Motor neuron (in vitro differentiated cells): ENCODE data around the gene UBR3. TPM values are rescaled to one million over a fixed set of nuclear protein-coding genes. Genes with fewer than 3 reads are reported as not detected.
A peak's percentile ranks its signal among the peaks of the same experiment; 100 is the strongest.
"Not testable (repeated sequence)": the region's sequence is repeated elsewhere in the genome, so short reads cannot be mapped to it uniquely, and the experiment has no call there.

Experiments
- ATAC-seq, 8 experiments: fragments of 200-7000 bp; cut with Tn5 transposase; replicated peaks in 6 of 8; 2 replicates each; pipeline ENCODE4 v1.8.0; 2021; ENCODE audit warnings: mild to moderate bottlenecking in 8 of 8, moderate library complexity in 8 of 8
- H3K27ac ChIP-seq, 2 donors: fragments of 250-450 bp; sonication (Bioruptor Pico); 2 replicates each; pipeline ENCODE4 v1.9.0; 2021; ENCODE audit warnings: antibody characterized with exemption in 2 of 2, mild to moderate bottlenecking in 2 of 2, moderate library complexity in 1 of 2
- H3K4me1 ChIP-seq, 2 donors: fragments of 250-450 bp; sonication (Bioruptor Pico); replicated peaks in 1 of 2; 2 replicates each; pipeline ENCODE4 v1.6.1; 2021; ENCODE audit warnings: antibody characterized with exemption in 2 of 2, mild to moderate bottlenecking in 2 of 2, moderate library complexity in 1 of 2
- H3K4me3 ChIP-seq, 5 donors: fragments of 250-450 bp; sonication (Bioruptor Pico); 2 replicates each; pipeline ENCODE4 v1.9.0; 2021; ENCODE audit warnings: antibody characterized with exemption in 5 of 5, mild to moderate bottlenecking in 5 of 5, moderate library complexity in 4 of 5
- WGBS, 10 experiments: fragments of 450-650 bp; shearing (Covaris generic); methylation state at CpG; one replicate each; pipeline ENCODE4 v1.0.0; 2022; 5-methylcytosine and 5-hydroxymethylcytosine counted together
- in situ Hi-C, 9 experiments: fragments of 400-800 bp; cut with MboI; loops; one replicate each; pipeline ENCODE4 v1.15.0; 2021; ENCODE audit warnings: low sequenced_read_pairs in 9 of 9, low pct_unique_long_range_greater_than_20kb in 2 of 9; ENCODE audit not compliant: unreplicated experiment in 9 of 9
- total RNA-seq, 8 experiments: library from RNA; unstranded; fragments of 300-600 nt; gene quantifications; 2 replicates each; pipeline versions ENCODE4 v1.2.3 to v1.2.4, GENCODE V29; 2022

The UBR3 gene
- total RNA-seq, 8 experiments from 2014 or later: 24.7 to 61.0 (median 33.2) TPM

DNA sequence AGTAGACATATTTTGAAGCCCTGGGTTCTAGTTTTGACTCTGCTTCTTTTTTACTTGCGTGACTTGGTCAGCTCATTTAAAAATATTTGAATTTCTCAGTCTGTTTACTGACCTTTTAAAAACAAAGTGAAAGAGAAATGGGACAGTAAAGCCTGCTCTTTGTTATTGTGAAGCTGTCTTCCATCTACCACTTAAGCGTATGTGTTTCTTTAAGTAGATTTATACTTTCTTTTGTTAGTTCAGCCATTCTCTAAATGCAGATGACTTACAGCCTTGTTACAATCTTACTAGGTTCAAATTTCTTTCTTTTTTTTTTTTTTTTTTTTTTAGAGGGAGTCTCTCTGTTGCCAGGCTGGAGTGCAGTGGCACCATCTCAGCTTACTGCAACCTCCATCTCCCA, 79.5 kb downstream of the UBR3 start:
- WGBS, 10 experiments: 77 to 100% (median 100%) methylated on average over 1 to 2 of the region's 2 CpGs
- in situ Hi-C loops: no loop called here
- H3K4me1 ChIP-seq: no peaks in the 10 kb centered on the region
- no peak for ATAC-seq
- no peak overlapping the region for H3K4me3 ChIP-seq
- no peak overlapping the region for H3K27ac ChIP-seq

DNA sequence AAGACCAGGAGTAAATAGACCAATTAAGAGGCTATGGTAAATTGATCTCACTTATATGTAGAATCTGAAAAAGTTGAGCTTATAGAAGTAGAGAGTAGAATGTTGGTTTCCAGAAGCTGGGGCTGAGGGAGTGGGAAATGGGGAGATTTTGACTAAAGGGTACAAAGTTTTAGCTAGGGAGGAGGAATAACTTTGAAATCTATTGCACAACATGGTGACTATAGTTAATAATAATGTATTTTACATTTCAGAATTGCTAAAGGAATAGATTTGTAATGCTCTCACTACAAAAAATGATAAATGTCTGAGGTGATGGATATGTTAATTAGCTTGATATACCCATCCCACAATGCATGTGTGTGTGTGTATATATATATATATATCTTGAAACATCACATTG, 82.1 kb downstream of the UBR3 start:
- in situ Hi-C loops: no loop called here
- ATAC-seq: no peak
- H3K4me1 ChIP-seq: no peaks in the 10 kb centered on the region
- H3K4me3 ChIP-seq: no peak overlapping the region
- H3K27ac ChIP-seq: no peak overlapping the region

DNA sequence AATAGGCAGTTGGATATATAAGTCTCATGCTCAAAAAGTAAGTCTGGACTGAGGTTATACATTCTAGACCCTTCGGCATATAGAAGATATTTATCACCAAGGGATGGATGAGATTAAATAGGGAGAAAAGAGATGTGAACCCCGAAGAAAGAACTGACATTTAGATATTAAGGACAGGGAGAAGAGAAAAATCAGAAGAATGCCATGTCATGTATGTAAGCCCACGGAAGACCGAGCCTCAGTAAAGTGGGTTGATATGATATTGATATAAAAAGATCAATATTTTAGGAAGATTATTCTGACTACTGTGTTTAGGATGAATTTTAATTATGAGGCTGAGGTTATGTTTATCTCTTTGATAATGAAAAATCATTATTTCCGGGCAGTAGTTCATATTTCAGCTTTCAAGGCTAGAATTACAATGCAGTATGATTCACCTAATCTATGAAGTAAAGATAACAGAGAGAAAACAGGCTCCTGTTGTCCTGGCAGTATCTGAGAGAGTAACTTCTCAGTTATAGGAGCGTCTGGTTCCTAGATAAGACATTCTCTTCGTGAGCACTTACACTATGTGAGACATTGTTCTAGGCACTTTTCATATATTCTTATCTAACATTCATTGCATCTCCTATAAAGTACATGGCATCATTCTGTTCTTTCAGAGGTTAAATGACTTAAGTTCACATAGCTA, 83.0 kb downstream of the UBR3 start:
- in situ Hi-C loops: no loop called here
- no peak overlapping the region for H3K4me3 ChIP-seq
- no peak for ATAC-seq
- no peaks in the 10 kb centered on the region for H3K4me1 ChIP-seq
- no peak overlapping the region for H3K27ac ChIP-seq
- WGBS, 10 experiments: 75 to 96% (median 92%) methylated on average over 1 to 7 of the region's 7 CpGs

DNA sequence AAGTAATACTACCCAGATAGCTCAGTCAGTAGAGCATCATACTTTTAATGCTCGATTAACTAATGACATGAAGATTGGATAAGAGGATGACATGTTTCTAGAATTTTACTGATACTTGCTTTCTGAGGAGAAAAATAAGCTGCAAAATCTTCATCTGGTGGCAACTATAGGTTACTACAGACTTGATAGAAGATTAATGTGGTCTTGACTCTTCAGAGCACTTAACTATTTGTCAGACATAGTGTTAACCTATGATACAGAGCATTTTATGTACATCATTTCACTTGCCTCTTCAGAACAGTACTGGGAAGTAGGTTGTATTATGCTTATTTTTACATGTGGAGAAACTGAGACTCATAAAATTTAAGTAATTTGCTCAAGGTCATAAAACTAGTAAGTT, 83.9 kb downstream of the UBR3 start:
- 80 to 100% (median 100%) methylated on average over 1 of the region's 1 CpG; no CpG with 5 or more reads in 1 of the 10 experiments for WGBS, 10 experiments
- in situ Hi-C loops: no loop called here
- Histone ChIP-seq H3K27ac (no peak overlapping the region), H3K4me3 (no peak overlapping the region), H3K4me1 (no peaks in the 10 kb centered on the region)
- no peak for ATAC-seq

DNA sequence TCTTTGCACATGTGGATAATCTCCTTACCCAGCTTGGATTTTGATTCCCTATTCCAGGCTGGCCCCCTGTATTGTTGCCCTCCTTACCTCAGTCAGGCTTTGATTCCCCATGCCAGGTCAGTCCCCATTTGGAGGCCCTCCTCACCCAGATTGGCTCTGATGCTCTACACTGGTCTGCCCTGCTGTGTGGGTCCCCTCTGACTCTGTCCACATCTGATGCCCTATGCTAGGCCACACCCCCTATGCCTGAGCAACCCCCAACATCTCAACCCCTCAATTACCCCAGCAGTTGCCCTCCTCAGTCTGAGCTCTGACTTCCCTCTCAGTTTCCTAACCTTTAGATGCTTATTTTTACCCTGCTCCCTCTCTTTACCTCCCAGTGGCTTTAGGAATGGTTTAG, 89.4 kb downstream of the UBR3 start:
- in situ Hi-C loops: no loop called here
- Histone ChIP-seq H3K4me1 (no peaks in the 10 kb centered on the region), H3K4me3 (no peak overlapping the region), H3K27ac (no peak overlapping the region)
- no peak for ATAC-seq

DNA sequence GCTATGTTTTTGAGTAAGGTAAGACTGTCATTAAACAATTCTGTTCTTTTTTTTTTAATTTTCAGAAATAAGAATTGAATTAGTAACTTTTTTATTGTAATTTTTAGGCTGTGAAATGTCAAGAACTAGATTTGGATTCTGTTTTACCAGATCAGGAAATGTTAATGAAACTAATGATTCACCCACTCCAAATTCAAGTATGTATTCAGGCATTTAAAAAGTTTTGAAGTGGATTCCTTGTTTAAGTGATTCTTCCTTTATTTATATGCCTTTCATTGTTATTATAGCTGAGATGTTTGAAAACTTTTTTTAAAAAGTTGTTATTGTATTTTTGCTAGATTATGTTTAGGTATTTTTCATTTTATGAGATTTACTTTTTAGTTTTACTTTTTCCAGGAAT, 96.7 kb downstream of the UBR3 start:
- peak in 1 of 8 experiments; percentile 20 for ATAC-seq
- in situ Hi-C loops: no loop called here
- Histone ChIP-seq H3K4me1 (no peaks in the 10 kb centered on the region), H3K4me3 (no peak overlapping the region), H3K27ac (no peak overlapping the region)

DNA sequence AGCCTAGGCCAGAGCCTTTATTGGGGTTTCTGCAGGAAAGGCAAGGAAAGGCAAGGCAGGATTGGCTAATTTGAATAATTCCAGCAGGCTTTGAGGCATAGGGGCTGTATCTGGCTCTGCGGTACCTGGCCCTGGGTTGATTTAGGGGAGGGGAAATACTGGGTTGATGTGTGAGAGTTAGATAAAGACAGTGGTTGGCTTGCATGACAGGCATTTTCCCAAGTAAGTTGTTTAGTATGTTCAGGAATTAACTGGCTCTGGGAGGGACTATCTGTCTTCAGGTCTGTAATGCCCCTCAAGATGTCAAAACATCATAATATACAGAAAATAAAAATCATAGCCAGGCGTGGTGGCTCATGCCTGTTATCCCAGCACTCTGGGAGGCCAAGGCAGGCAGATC, 98.7 kb downstream of the UBR3 start:
- no peak for ATAC-seq
- no peaks in the 10 kb centered on the region for H3K4me1 ChIP-seq
- H3K27ac ChIP-seq: no peak overlapping the region
- no peak overlapping the region for H3K4me3 ChIP-seq
- WGBS, 10 experiments: 80 to 100% (median 94%) methylated on average over 1 to 2 of the region's 2 CpGs; no CpG with 5 or more reads in 5 of the 10 experiments
- in situ Hi-C loops: no loop called here

DNA sequence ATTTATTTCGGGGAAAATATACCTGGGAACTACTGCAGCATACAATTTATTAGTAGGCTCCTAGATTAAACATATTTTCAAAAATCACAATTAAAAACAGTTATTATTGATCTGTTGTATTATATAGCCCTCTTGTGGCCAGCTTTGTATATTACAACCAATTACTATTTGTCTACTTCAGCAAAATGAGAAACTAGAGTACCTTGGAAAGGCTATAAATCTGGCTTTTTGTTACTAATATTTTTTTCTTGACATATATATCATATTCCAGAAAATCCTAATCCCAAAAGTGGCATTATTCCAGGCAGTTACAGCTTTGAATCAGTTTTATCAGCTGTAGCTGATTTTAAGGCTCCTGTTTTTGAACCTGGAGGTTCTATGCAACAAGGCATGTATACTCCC, 101.2 kb downstream of the UBR3 start:
- no peak for ATAC-seq
- Histone ChIP-seq H3K27ac (no peak overlapping the region), H3K4me3 (no peak overlapping the region), H3K4me1 (no peaks in the 10 kb centered on the region)
- WGBS, 10 experiments: 0 to 60% (median 17%) methylated on average over 1 of the region's 1 CpG; no CpG with 5 or more reads in 1 of the 10 experiments
- in situ Hi-C loops: no loop called here

DNA sequence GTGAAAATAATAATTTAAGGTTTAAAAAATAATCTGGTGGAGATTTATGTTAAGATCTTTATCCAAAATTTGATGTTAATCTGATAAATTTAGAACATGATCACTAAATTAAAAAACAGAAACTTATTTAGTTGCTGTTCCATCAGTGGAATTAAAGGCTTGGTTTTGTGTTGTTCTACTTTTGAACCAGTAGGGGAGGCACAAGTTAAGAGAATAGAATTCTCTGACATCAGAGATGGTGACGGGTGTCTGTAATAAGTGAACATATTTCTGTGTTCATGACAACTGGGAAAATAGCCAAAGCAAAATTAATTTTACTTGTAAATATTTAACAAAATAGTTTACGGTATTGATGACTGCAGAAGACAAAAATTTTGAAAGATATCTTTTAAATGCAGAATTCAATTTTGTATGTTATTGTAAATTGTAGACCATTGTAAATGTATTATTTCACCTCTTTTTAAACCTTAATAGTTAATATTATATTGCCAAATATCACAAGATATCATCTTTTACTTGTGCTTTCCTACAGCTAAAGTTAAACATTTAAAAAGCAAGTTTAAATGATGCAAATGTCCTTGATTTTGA, 106.0 kb downstream of the UBR3 start:
- no peak overlapping the region for H3K27ac ChIP-seq
- H3K4me3 ChIP-seq: no peak overlapping the region
- peak in 4 of 8 experiments; percentile 28 to 83 (median 70) for ATAC-seq
- WGBS, 10 experiments: 0 to 92% (median 67%) methylated on average over 1 to 2 of the region's 2 CpGs
- in situ Hi-C loops: no loop called here
- H3K4me1 ChIP-seq: no peaks in the 10 kb centered on the region

DNA sequence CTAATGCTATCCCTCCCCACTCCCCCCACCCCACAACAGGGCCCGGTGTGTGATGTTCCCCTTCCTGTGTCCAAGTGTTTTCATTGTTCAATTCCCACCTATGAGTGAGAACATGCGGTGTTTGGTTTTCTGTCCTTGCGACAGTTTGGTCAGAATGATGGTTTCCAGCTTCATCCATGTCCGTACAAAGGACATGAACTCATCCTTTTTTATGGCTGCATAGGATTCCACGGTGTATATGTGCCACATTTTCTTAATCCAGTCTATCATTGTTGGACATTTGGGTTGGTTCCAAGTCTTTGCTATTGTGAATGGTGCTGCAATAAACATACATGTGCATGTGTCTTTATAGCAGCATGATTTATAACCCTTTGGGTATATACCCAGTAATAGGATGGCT, 109.4 kb downstream of the UBR3 start:
- WGBS, 10 experiments: 100% methylated on average over 1 of the region's 5 CpGs; no CpG with 5 or more reads in 9 of the 10 experiments

DNA sequence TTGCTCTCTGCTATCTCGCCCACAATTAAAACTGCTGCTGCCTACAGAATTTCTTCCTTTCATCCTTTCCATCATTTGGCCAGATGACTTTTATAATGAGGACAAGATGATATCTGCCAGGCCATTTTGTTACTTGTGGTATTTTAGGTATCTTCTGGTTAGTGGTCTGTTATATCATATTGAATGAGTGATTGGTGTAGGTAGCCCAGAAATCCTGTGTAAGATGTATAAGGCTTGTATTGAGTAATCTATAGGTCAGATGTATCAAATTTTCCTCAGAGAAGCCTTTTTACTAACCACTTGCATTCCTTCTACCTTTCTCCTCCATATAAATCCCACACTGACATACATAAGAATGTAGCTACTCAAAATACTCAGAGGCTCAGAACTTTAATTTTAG, 118.3 kb downstream of the UBR3 start:
- Histone ChIP-seq H3K4me1 (no peaks in the 10 kb centered on the region), H3K27ac (no peak overlapping the region), H3K4me3 (no peak overlapping the region)
- 50 to 100% (median 89%) methylated on average over 1 of the region's 1 CpG; no CpG with 5 or more reads in 3 of the 10 experiments for WGBS, 10 experiments
- ATAC-seq: no peak
- in situ Hi-C loops: no loop called here

More for the DNA sequence above, 109.4 kb downstream of the UBR3 start:
- H3K4me3 ChIP-seq, ATAC-seq, H3K27ac ChIP-seq, in situ Hi-C loops, H3K4me1 ChIP-seq: not testable (repeated sequence)

DNA sequence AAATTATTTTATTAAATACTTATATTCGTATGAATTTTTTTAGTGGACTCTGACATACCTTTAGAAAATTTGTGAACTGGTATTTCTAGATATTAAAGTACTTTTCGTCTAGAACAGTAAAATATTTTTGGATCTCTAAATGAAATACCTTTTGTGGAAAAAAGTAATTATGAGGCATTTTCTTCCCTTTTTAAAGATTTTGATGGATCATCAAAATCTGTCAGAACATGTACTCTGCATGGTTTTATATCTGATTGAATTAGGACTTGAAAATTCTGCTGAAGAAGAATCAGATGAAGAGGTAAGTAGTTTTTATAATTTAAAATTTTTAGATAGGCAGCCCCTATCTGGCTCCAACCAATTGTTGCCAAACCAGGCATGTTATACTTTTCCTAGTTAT, 118.8 kb downstream of the UBR3 start:
- no peaks in the 10 kb centered on the region for H3K4me1 ChIP-seq
- H3K27ac ChIP-seq: no peak overlapping the region
- in situ Hi-C loops: no loop called here
- H3K4me3 ChIP-seq: no peak overlapping the region
- no peak for ATAC-seq
- 81 to 100% (median 96%) methylated on average over 2 of the region's 2 CpGs; no CpG with 5 or more reads in 1 of the 10 experiments for WGBS, 10 experiments

DNA sequence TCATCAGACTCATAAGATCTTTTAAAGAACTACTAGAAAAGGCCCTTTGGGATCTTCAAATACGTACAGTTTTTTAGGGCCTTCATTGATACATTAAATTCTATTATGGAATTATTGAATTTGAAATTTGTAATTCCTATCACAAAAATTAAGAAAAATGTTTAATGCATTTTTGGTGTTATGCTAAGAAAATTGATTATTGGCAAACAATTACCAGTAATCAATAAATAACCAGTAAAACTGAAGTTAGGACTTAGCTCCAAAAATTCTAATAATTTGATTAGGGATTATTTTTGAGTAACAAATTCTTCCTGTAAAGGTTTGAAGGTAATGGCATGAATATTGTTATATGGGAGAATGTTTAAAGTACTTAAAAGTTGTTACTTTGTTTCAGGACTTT, 119.3 kb downstream of the UBR3 start:
- WGBS, 10 experiments: 91 to 100% (median 100%) methylated on average over 1 of the region's 1 CpG; no CpG with 5 or more reads in 1 of the 10 experiments
- ATAC-seq: no peak
- H3K27ac ChIP-seq: no peak overlapping the region
- in situ Hi-C loops: no loop called here
- H3K4me1 ChIP-seq: no peaks in the 10 kb centered on the region
- no peak overlapping the region for H3K4me3 ChIP-seq

DNA sequence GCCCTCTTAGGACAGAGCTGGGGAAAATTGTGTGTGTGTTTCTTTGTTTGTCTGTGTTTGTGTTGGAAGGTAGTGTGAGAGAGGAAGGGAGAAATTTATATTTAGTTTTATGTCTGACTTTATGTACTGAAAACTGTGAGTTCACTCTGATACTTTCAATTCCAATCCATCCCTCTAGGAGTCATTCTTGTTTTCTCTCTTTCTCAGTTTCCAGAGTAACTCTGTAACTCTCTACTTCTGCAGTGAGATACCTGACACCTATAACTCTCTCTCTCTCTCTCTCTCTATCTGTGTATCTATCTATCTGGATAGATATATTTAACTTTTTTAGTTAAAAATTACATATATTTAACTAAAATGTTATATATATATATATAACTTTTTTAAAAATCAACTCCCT, 128.7 kb downstream of the UBR3 start:
- in situ Hi-C loops: loop anchor here in 1 of 9 experiments (25.0 kb wide), 1 partner anchor 256 kb away; no protein-coding TSS in a partner anchor
- Histone ChIP-seq H3K4me1 (no peaks in the 10 kb centered on the region), H3K4me3 (no peak overlapping the region), H3K27ac (no peak overlapping the region)
- no peak for ATAC-seq
